Spinal cord (tissue), 10 donors: ENCODE measurements around the gene YIPF3. TPM values are rescaled to one million over a fixed set of nuclear protein-coding genes. Genes with fewer than 3 reads are reported as not detected.
"Not testable (repeated sequence)": the region's sequence is repeated elsewhere in the genome, so short reads cannot be mapped to it uniquely, and the experiment has no call there.

Source experiments
- DNase-seq, 6 donors: peaks; one replicate each; pipeline versions ENCODE4 v3.0.0 to v3.0.0-alpha.2; 2013 to 2015; ENCODE audit warnings: low spot score in 6 of 6, low read depth in 4 of 6
- H3K27ac ChIP-seq: one replicate; pipeline ENCODE4 v1.5.1; 2013; ENCODE audit warnings: low read depth, low read length, control low read depth
- H3K27me3 ChIP-seq: one replicate; pipeline ENCODE4 v1.6.1; 2013; ENCODE audit warnings: low read length; ENCODE audit not compliant: control insufficient read depth, insufficient read depth
- H3K36me3 ChIP-seq: one replicate; pipeline ENCODE4 v1.6.1; 2013; ENCODE audit warnings: low read length; ENCODE audit not compliant: control insufficient read depth, insufficient read depth
- H3K4me1 ChIP-seq: one replicate; pipeline ENCODE4 v1.6.1; 2013; ENCODE audit warnings: low read length; ENCODE audit not compliant: control insufficient read depth, insufficient read depth
- H3K4me3 ChIP-seq: one replicate; pipeline ENCODE4 v1.5.1; 2013; ENCODE audit warnings: low read depth, low read length, control low read depth
- H3K9me3 ChIP-seq: one replicate; pipeline ENCODE4 v1.6.1; 2013; ENCODE audit warnings: low read length; ENCODE audit not compliant: control insufficient read depth, insufficient read depth
- WGBS: methylation state at CpG from one replicate; pipeline ENCODE4 v1.1.5; 2013; ENCODE audit warnings: missing lambda C conversion rate; ENCODE audit not compliant: insufficient coverage; 5-methylcytosine and 5-hydroxymethylcytosine counted together
- polyA plus RNA-seq, 2 donors: library from polyadenylated mRNA; unstranded; fragments of 120-200 nt; gene quantifications; one replicate each; pipeline ENCODE4 v1.2.1, GENCODE V29; 2013; ENCODE audit not compliant: insufficient read length in 2 of 2
- total RNA-seq, 2 donors: library from RNA; depleted of rRNA in 1 of 2; stranded (reverse); fragments of 120-200 nt in 1 of 2; fragments of >200 nt in 1 of 2; gene quantifications; one replicate each; pipeline versions ENCODE4 v1.2.3 to v1.2.4, GENCODE V29; 2013 to 2014
- donor health status: healthy.

Gene YIPF3
- total and polyA plus RNA-seq, 4 donors, result 54.7 to 140 (median 116) TPM

DNA sequence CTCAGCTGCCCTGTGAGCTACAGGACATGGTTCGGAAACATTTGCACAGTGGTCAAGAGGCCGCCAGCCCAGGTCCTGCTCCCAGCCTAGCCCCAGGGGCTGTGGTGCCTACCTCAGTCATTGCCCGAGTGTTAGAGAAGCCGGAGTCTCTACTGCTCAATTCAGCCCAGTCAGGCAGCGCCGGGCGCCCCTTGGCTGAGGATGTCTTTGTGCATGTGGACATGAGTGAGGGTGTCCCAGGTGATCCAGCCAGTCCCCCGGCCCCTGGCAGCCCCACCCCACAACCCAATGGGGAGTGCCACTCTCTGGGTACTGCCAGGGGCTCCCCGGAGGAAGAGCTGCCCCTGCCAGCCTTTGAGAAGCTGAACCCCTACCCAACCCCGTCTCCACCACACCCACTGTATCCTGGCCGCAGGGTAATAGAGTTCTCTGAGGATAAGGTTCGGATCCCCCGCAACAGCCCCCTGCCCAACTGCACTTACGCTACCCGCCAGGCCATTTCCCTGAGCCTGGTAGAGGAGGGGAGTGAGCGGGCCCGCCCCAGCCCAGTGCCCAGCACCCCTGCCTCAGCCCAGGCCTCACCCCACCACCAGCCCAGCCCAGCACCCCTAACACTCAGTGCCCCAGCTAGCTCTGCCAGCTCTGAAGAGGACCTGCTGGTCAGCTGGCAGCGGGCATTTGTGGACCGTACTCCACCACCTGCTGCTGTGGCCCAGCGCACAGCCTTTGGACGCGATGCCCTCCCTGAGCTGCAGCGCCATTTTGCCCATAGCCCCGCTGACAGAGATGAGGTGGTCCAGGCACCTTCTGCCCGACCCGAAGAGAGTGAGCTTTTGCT is 11.8 kb downstream of the YIPF3 start:
- 91% methylated on average over 16 of the region's 26 CpGs for WGBS
- Histone ChIP-seq H3K9me3 (no peaks in the 10 kb centered on the region), H3K27ac (no peak overlapping the region)

DNA sequence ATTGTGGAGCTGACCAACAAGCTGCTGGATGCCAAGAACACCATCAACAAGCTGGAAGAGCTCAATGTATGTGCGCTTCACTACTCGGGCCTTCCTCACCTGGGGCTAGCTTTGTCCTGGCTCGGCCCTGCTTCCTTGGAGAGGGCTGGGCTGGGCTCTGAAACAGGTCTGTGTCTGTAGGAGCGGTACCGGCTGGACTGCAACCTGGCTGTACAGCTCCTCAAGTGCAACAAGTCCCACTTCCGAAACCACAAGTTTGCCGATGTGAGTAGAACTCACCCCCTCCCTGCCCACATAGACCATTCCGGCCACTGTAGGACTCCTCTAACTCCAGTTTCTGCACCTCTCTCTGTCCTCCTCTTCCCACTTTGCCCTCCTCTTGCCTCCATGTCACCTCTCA is 13.3 kb downstream of the YIPF3 start:
- Histone ChIP-seq H3K27me3 (no peaks in the 10 kb centered on the region), H3K4me3 (no peak overlapping the region), H3K9me3 (no peaks in the 10 kb centered on the region), H3K36me3 (peaks cover 80% of the 10 kb centered on the region), H3K4me1 (peaks cover 49% of the 10 kb centered on the region), H3K27ac (no peak overlapping the region)
- DNase-seq, result no peak
- WGBS, result 93% methylated on average over 8 of the region's 8 CpGs

More for the DNA sequence above, 11.8 kb downstream of the YIPF3 start:
- peaks cover 69% of the 10 kb centered on the region for H3K36me3 ChIP-seq
- no peak for DNase-seq
- no peak overlapping the region for H3K4me3 ChIP-seq
- peaks cover 50% of the 10 kb centered on the region for H3K4me1 ChIP-seq
- no peaks in the 10 kb centered on the region for H3K27me3 ChIP-seq

DNA sequence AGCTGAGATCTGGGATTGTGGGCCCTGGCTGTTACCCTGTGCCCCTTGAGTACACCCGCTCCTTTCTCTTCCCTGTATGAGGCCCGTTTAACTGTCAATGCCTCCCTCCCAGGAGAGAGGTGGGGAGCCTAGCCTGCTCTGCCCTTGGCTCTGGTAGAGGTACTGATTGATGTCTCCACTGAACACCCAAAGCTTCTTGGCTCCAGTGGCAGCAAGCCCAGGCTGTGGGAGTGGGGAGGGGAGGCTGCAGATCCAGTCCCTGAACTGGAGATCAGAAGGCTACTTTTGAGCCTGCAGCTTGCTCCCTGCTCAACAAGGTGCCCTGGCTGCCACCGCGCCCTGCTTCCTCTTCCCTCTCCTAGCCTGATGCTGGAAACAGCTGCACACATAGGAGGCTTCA is 14.1 kb downstream of the YIPF3 start:
- H3K9me3 ChIP-seq, result no peaks in the 10 kb centered on the region
- no peak overlapping the region for H3K27ac ChIP-seq
- 98% methylated on average over 2 of the region's 4 CpGs for WGBS
- no peaks in the 10 kb centered on the region for H3K27me3 ChIP-seq
- peaks cover 43% of the 10 kb centered on the region for H3K4me1 ChIP-seq
- H3K4me3 ChIP-seq, result no peak overlapping the region
- DNase-seq, result no peak
- H3K36me3 ChIP-seq, result peaks cover 84% of the 10 kb centered on the region

DNA sequence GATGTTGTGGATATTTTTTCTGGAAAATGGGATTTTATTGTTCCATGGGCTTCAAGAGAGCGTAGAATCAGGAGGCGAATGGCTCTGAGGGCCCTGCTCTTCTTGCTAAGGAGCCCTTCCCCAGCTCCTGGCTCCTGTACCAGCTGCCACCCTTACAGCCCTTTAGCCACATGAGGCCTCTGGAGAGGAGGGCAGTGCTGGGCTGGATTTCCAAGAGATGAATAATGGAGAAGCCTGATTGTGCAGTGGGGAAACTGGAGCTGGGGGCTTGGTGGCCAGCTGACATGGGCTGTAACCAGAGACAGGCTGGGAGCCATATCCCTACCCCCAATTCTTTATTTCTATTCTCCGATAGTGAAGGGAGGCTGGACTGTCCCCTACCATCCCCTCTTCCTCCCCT is 15.8 kb downstream of the YIPF3 start:
- Histone ChIP-seq H3K27ac (no peak overlapping the region), H3K27me3 (no peaks in the 10 kb centered on the region), H3K36me3 (peaks cover 83% of the 10 kb centered on the region), H3K9me3 (no peaks in the 10 kb centered on the region), H3K4me1 (peaks cover 40% of the 10 kb centered on the region), H3K4me3 (no peak overlapping the region)
- 78% methylated on average over 1 of the region's 3 CpGs for WGBS
- no peak for DNase-seq

DNA sequence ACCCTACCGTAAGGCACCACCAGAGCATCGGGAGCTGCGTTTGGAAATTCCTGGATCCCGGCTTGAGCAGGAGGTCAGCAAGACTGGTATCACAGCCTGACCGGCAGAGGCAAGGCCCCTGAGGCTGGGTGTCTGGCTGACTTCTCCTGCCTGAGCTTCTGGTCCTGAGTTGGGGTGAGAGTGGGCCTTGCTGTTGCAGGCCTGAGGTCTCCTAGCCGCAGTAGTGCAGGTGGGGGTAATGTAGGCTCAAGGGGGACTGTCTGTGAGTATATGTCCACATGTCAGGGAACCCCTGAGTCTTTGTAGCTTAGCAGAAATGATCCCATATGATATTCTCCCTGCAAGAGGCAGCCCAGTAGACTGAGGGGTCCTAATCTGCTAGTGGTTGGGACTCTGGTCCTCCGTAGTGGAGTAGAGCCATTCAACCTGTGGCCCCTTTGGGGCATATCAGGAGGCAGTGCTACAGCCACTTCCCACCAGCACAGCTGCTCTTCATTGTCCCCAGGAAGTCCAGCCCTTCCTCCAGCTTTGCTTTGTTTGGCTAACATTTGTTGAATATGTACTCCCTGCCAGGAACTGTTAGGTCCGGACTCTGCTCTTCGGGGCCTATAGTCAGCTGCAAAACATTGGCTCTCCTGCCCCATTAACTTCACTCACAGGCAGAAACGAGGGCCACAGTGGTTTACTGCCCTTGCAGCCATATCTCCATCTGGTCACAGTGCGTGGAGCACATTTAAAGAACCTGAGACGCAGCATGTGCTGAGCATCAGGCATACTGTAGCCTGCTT is 17.5 kb downstream of the YIPF3 start:
- Histone ChIP-seq H3K9me3 (no peaks in the 10 kb centered on the region), H3K27me3 (no peaks in the 10 kb centered on the region), H3K36me3 (peaks cover 74% of the 10 kb centered on the region), H3K4me3 (no peak overlapping the region), H3K27ac (peak overlapping the region; percentile 37), H3K4me1 (peaks cover 56% of the 10 kb centered on the region)
- WGBS, result 81% methylated on average over 11 of the region's 12 CpGs
- peak in 2 of 6 donors; percentile 11 to 64 for DNase-seq

DNA sequence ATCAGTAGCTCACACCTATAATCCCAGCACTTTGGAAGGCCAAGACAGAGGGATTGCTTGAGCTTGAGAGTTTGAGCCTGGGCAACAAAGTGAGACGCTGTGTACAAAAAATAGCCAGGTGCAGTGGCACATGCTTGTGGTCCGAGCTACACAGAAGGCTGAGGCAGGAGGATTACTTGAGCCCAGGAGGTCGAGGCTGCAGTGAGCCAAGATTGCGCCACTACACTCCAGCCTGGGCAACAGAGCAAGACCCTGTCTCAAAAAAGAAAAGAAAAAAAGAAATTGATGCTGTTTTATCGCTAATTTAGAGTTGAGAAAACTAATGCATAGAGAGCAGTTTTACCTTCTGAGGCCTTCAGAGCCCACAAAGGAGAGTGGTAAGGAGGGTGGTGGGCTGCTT is 18.4 kb downstream of the YIPF3 start:
- 92% methylated on average over 5 of the region's 5 CpGs for WGBS
- H3K4me1 ChIP-seq, result peaks cover 64% of the 10 kb centered on the region
- H3K27me3 ChIP-seq, DNase-seq, H3K27ac ChIP-seq, H3K4me3 ChIP-seq, H3K9me3 ChIP-seq: not testable (repeated sequence)
- H3K36me3 ChIP-seq, result peaks cover 66% of the 10 kb centered on the region

DNA sequence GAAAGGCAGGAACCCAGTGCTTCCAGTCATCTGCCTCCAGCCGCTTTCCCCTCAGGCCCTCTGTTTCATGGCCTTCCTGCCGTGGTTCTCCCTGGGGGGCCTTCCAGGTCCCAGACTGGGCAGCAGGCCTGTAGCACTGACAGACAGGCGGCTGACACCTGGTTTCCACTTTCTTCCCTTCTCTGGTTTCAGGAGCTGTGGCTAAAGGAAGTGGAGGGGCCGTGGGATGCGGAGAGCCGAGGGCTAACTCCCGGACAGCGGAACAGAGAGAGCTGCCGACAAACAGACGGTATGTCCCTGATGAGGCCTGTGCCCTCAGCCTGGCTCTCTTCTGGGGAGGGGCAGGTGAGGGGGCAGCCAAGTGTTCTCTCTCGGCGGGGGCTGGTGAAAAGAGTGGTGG is 19.0 kb downstream of the YIPF3 start:
- WGBS, result 88% methylated on average over 12 of the region's 12 CpGs
- Histone ChIP-seq H3K27ac (no peak overlapping the region), H3K9me3 (no peaks in the 10 kb centered on the region), H3K27me3 (no peaks in the 10 kb centered on the region), H3K4me1 (peaks cover 61% of the 10 kb centered on the region), H3K4me3 (no peak overlapping the region), H3K36me3 (peaks cover 60% of the 10 kb centered on the region)
- no peak for DNase-seq

DNA sequence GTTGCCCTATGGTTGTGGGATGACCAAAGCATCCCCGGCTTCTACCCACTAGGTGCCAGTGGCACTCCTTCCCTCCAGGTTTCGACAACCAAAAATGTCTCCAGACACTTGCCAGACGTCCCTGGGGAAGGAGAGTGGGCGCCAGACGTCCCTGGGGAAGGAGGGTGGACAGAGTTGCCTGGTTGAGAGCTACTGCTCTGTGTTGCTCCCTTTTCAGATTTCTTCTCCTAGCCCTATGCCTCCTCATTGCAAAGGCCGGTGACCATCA is 19.7 kb downstream of the YIPF3 start:
- Histone ChIP-seq H3K27me3 (no peaks in the 10 kb centered on the region), H3K36me3 (peaks cover 54% of the 10 kb centered on the region), H3K27ac (no peak overlapping the region), H3K4me3 (no peak overlapping the region), H3K4me1 (peaks cover 62% of the 10 kb centered on the region), H3K9me3 (no peaks in the 10 kb centered on the region)
- 100% methylated on average over 1 of the region's 6 CpGs for WGBS
- DNase-seq, result no peak

DNA sequence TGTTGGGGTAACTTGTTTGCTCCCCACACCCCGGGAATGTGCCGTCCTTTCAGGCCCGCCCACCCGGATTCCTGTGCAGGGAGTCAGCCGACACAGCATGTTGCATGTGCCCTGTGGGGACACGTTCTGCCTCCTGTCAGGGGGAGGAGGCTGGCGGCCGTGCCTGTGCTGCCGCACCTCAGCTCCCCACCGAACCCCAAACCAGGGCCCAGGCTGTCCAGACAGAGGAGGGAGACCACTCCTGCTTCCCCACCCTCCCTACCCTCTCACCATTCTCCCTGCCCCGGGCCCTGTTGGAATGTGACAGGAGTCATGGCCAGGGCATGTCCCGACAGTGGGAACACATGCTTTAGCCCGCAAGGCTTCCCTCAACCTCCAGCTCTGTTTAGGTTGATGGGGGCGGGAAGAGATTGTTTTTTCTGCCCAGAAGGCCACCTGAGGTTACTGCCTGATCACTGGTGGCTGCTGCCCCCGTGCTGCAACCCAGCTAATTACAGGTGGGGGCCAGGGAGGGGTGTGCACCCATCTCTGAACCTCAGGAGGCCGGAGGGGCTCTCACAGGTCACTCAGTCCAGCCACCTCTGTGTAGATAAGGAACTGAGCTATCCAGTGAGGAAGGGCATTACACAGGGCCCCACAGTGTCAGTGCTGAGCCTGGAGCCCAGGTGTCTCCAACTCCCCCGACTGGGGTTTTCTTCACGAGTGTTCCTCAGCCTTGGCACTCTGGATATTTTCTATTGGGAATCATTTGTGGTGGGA is 20.2 kb downstream of the YIPF3 start:
- WGBS, result 45% methylated on average over 11 of the region's 18 CpGs
- no peak overlapping the region for H3K27ac ChIP-seq
- H3K9me3 ChIP-seq, result no peaks in the 10 kb centered on the region
- peaks cover 66% of the 10 kb centered on the region for H3K4me1 ChIP-seq
- no peaks in the 10 kb centered on the region for H3K27me3 ChIP-seq
- H3K4me3 ChIP-seq, result no peak overlapping the region
- H3K36me3 ChIP-seq, result peaks cover 49% of the 10 kb centered on the region
- no peak for DNase-seq
